Adrenal gland (tissue), 12 donors: ENCODE data around the gene MRI1. TPM values are rescaled to one million over a fixed set of nuclear protein-coding genes. Genes with fewer than 3 reads are reported as not detected.

ENCODE experiments used
- DNase-seq, 7 donors: peaks; one replicate each; pipeline ENCODE4 v3.0.0-alpha.2; 2019 to 2020
- H3K27ac ChIP-seq, 5 donors: fragments of 200-600 bp; sonication (generic) in 4 of 5; 1 replicate in 3 of 5; 2 replicates in 2 of 5; pipeline versions ENCODE4 v1.5.1 to v1.8.0; 2016 to 2020; ENCODE audit warnings: mild to moderate bottlenecking in 1 of 5
- H3K27me3 ChIP-seq: fragments of 200-600 bp; 2 replicates; pipeline ENCODE4 v1.8.0; 2021
- H3K36me3 ChIP-seq, 2 donors: fragments of 200-600 bp; replicated peaks in 1 of 2; 1 replicate in 1 of 2; 2 replicates in 1 of 2; pipeline versions ENCODE4 v1.5.1 to v1.8.0; 2018 to 2022
- H3K4me1 ChIP-seq, 2 donors: fragments of 200-600 bp; replicated peaks in 1 of 2; 1 replicate in 1 of 2; 2 replicates in 1 of 2; pipeline versions ENCODE4 v1.5.1 to v1.8.0; 2018 to 2021
- H3K4me3 ChIP-seq, 4 donors: fragments of 200-600 bp; sonication (generic) in 3 of 4; one replicate each; pipeline ENCODE4 v1.5.1; 2016 to 2018
- H3K9me3 ChIP-seq, 3 donors: fragments of 200-600 bp; sonication (generic) in 1 of 3; replicated peaks in 1 of 3; 1 replicate in 2 of 3; 2 replicates in 1 of 3; pipeline versions ENCODE4 v1.5.1 to v1.8.0; 2016 to 2021
- POLR2A ChIP-seq, 2 donors: fragments of 450-650 bp; IDR thresholded peaks; one replicate each; pipeline ENCODE4 v1.6.1; 2017; ENCODE audit warnings: antibody characterized with exemption in 2 of 2, mild to moderate bottlenecking in 2 of 2, moderate library complexity in 1 of 2
- WGBS, 4 donors: extraction: QIAGEN DNeasy Blood & Tissue Kit in 2 of 4; methylation state at CpG; one replicate each; pipeline versions ENCODE4 v1.1.5 to v1.1.7; 2013 to 2017; 5-methylcytosine and 5-hydroxymethylcytosine counted together
- intact Hi-C, 2 donors: fragments of 100-400 bp; cut with DNase I; formaldehyde crosslinking; loops; one replicate each; pipeline versions ENCODE4 v1.14.1 to v1.15.0; 2022 to 2023
- polyA plus RNA-seq, 3 donors: library from polyadenylated mRNA; stranded (reverse); fragments of 200-250 nt in 2 of 3; fragments of 350-450 nt in 1 of 3; fragmentation: Illumina TruSeq in 1 of 3; extraction: RNeasy Lipid Tissue Mini Kit (QIAGEN cat#74804) in 1 of 3; gene quantifications; one replicate each; pipeline ENCODE4 v1.2.3, GENCODE V29; 2013 to 2014
- total RNA-seq, 9 donors: library from RNA; depleted of rRNA in 4 of 9; stranded (reverse); fragments of >200 nt in 4 of 9; fragments of 120-200 nt in 1 of 9; fragmentation: NEBNext Ultra II Directional in 1 of 9; extraction: Animal tissue kit (Norgen Biotek cat#: 25700) in 1 of 9; gene quantifications; one replicate each; pipeline versions ENCODE4 v1.1.0 to v1.2.4, GENCODE V29; 2013 to 2023
- TF ChIP-seq, protein P1 (sequence below), 6 experiments: fragments of 450-650 bp in 4 of 6; fragments of 200-600 bp in 2 of 6; sonication (generic) in 1 of 6; IDR thresholded peaks; 1 replicate in 5 of 6; 2 replicates in 1 of 6; pipeline versions ENCODE4 v1.5.1 to v1.8.0; 2016 to 2021; ENCODE audit warnings: antibody characterized with exemption in 6 of 6, mild to moderate bottlenecking in 2 of 6, moderate library complexity in 1 of 6
- donor health status: healthy with polysubstance abuse.
- donor health status: Bipolar disorder and iron deficiency.
- donor health status: DM: yes; HTN: yes; CAD: no.
- donor health status: DM: no; HTN: no; CAD: no.
- donor health status: DM: no; HTN: no; CAD: no.
- donor health status: DM: yes; HTN: yes; CAD: no.

The MRI1 gene
- total and polyA plus RNA-seq, 12 donors, result 11.9 to 69.6 (median 38.1) TPM

- 38 to 95% (median 87%) methylated on average over 1 of the region's 1 CpG for WGBS, 4 donors
- H3K27me3 ChIP-seq, result no peaks in the 10 kb centered on the region
- no peaks in the 10 kb centered on the region for H3K9me3 ChIP-seq
- no peak overlapping the region for H3K4me3 ChIP-seq
- no peaks in the 10 kb centered on the region for H3K36me3 ChIP-seq
- no peaks in the 10 kb centered on the region for H3K4me1 ChIP-seq
- intact Hi-C loops, result no loop called here
- H3K27ac ChIP-seq, result no peak overlapping the region
- DNase-seq, result no peak
- no peak for TF ChIP-seq POLR2A (IDR thresholded peaks at IDR 0.05)
- TF ChIP-seq, protein P1, sequence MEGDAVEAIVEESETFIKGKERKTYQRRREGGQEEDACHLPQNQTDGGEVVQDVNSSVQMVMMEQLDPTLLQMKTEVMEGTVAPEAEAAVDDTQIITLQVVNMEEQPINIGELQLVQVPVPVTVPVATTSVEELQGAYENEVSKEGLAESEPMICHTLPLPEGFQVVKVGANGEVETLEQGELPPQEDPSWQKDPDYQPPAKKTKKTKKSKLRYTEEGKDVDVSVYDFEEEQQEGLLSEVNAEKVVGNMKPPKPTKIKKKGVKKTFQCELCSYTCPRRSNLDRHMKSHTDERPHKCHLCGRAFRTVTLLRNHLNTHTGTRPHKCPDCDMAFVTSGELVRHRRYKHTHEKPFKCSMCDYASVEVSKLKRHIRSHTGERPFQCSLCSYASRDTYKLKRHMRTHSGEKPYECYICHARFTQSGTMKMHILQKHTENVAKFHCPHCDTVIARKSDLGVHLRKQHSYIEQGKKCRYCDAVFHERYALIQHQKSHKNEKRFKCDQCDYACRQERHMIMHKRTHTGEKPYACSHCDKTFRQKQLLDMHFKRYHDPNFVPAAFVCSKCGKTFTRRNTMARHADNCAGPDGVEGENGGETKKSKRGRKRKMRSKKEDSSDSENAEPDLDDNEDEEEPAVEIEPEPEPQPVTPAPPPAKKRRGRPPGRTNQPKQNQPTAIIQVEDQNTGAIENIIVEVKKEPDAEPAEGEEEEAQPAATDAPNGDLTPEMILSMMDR (IDR thresholded peaks at IDR 0.05), result no peak
Observed at GRCh38 chr19:13738073-13738472, 26.2 kb upstream of the MRI1 start.

GRCh38 chr19:13741893-13742292, 22.4 kb upstream of the MRI1 start:
- H3K27me3 ChIP-seq, result no peaks in the 10 kb centered on the region
- 80 to 97% (median 93%) methylated on average over 2 of the region's 2 CpGs for WGBS, 4 donors
- intact Hi-C loops, result no loop called here
- no peak for DNase-seq
- H3K36me3 ChIP-seq, result no peaks in the 10 kb centered on the region
- no peak overlapping the region for H3K27ac ChIP-seq
- no peak overlapping the region for H3K4me3 ChIP-seq
- TF ChIP-seq, protein P1 (IDR thresholded peaks at IDR 0.05), result no peak
- no peak for TF ChIP-seq POLR2A (IDR thresholded peaks at IDR 0.05)
- no peaks in the 10 kb centered on the region for H3K4me1 ChIP-seq
- H3K9me3 ChIP-seq, result no peaks in the 10 kb centered on the region

GRCh38 chr19:13742756-13743155, 21.6 kb upstream of the MRI1 start:
- Histone ChIP-seq H3K36me3 (no peaks in the 10 kb centered on the region), H3K27ac (no peak overlapping the region), H3K4me1 (no peaks in the 10 kb centered on the region), H3K4me3 (no peak overlapping the region), H3K9me3 (no peaks in the 10 kb centered on the region), H3K27me3 (no peaks in the 10 kb centered on the region)
- WGBS, 4 donors, result 72 to 94% (median 88%) methylated on average over 1 of the region's 1 CpG; no CpG with 5 or more reads in 1 of the 4 donors
- no peak for DNase-seq
- TF ChIP-seq, protein P1 (IDR thresholded peaks at IDR 0.05), result no peak
- TF ChIP-seq POLR2A (IDR thresholded peaks at IDR 0.05), result no peak
- intact Hi-C loops, result no loop called here

- H3K27ac ChIP-seq, result no peak overlapping the region
- DNase-seq, result no peak
- intact Hi-C loops, result no loop called here
- no peak overlapping the region for H3K4me3 ChIP-seq
- TF ChIP-seq, protein P1 (IDR thresholded peaks at IDR 0.05), result no peak
- TF ChIP-seq POLR2A (IDR thresholded peaks at IDR 0.05), result no peak
- H3K36me3 ChIP-seq, result no peaks in the 10 kb centered on the region
- H3K9me3 ChIP-seq, result no peaks in the 10 kb centered on the region
- H3K4me1 ChIP-seq, result peaks cover 8 to 9% of the 10 kb centered on the region in 2 donors
- H3K27me3 ChIP-seq, result no peaks in the 10 kb centered on the region
Observed at GRCh38 chr19:13744174-13744573, 20.1 kb upstream of the MRI1 start.
